AG04450 (cell line): ENCODE results near the gene KRT37. TPM values are rescaled to one million over a fixed set of nuclear protein-coding genes. Genes with fewer than 3 reads are reported as not detected.

Experiments used
- CTCF ChIA-PET: fragments of 300-600, 350-600 bp; formaldehyde crosslinking; extraction: SDS; loops from one replicate; lab custom pipeline; 2022; ENCODE audit warnings: antibody characterized with exemption, inconsistent platforms; lab: Charles Lee
- POLR2A ChIA-PET: fragments of 350-600 bp; formaldehyde crosslinking; extraction: SDS; loops from one replicate; lab custom pipeline; 2021; ENCODE audit warnings: antibody characterized with exemption, inconsistent platforms; lab: Yijun Ruan, JAX
- DNase-seq: peaks from one replicate; pipeline ENCODE4 v3.0.0-alpha.2; 2011; ENCODE audit warnings: low read depth, low spot score
- H3K27ac ChIP-seq: one replicate; pipeline ENCODE4 v1.5.1; 2012; ENCODE audit warnings: low read depth, low read length, control low read depth
- H3K27me3 ChIP-seq: one replicate; pipeline ENCODE4 v1.6.0; 2012; ENCODE audit warnings: low read length; ENCODE audit not compliant: control insufficient read depth, insufficient read depth
- H3K4me3 ChIP-seq: 2 replicates; pipeline ENCODE4 v1.5.1; 2011; ENCODE audit warnings: mild to moderate bottlenecking, low read depth, low read length, control low read depth
- H3K9me3 ChIP-seq: 2 replicates; pipeline ENCODE4 v1.5.1; 2012; ENCODE audit warnings: low read length; ENCODE audit not compliant: control insufficient read depth, insufficient read depth
- CTCF ChIP-seq: IDR thresholded peaks from 2 replicates; pipeline ENCODE4 v1.5.1; 2011; ENCODE audit warnings: low read depth, low read length, control low read depth, inconsistent platforms
- polyA plus RNA-seq: library from polyadenylated mRNA; depleted of rRNA; stranded (reverse); fragments of >200 nt; gene quantifications from 2 replicates; pipeline ENCODE4 v1.2.3, GENCODE V29; 2011

KRT37 gene
- polyA plus RNA-seq, 1 experiment, result not detected

- Histone ChIP-seq H3K27me3 (peaks cover 17% of the 10 kb centered on the region), H3K9me3 (peaks cover 6% of the 10 kb centered on the region; the same call in 1 of the 2 replicates), H3K4me3 (no peak overlapping the region), H3K27ac (no peak overlapping the region)
- CTCF ChIA-PET, result no interaction called here
- DNase-seq, result no peak
- POLR2A ChIA-PET, result no interaction called here
- no peak for TF ChIP-seq CTCF
These were observed 30.9 kb upstream of the KRT37 start for GRCh38 chr17:41455236-41455635.

GRCh38 chr17:41453066-41453465, 28.7 kb upstream of the KRT37 start:
- TF ChIP-seq CTCF, result no peak
- Histone ChIP-seq H3K27me3 (peaks cover 11% of the 10 kb centered on the region), H3K27ac (no peak overlapping the region), H3K4me3 (no peak overlapping the region), H3K9me3 (peaks cover 6% of the 10 kb centered on the region; the same call in 1 of the 2 replicates)
- CTCF ChIA-PET, result interaction anchor here (1.1 to 1.2 kb wide), 2 partner anchors 95 to 196 kb away, joined by 3 to 5 read pairs; no protein-coding TSS in a partner anchor
- no peak for DNase-seq
- POLR2A ChIA-PET, result no interaction called here

GRCh38 chr17:41452281-41452680, 27.9 kb upstream of the KRT37 start:
- Histone ChIP-seq H3K4me3 (no peak overlapping the region), H3K27ac (no peak overlapping the region), H3K27me3 (peaks cover 7% of the 10 kb centered on the region), H3K9me3 (peaks cover 6% of the 10 kb centered on the region; the same call in 1 of the 2 replicates)
- ChIA-PET CTCF (interaction anchor here (1.0 to 1.2 kb wide), 3 partner anchors 96 to 213 kb away, joined by 3 to 5 read pairs (median 3); no protein-coding TSS in a partner anchor), POLR2A (no interaction called here)
- DNase-seq, result no peak
- no peak for TF ChIP-seq CTCF

- Histone ChIP-seq H3K9me3 (peaks cover 6% of the 10 kb centered on the region; the same call in 1 of the 2 replicates), H3K27me3 (peaks cover 7% of the 10 kb centered on the region), H3K27ac (no peak overlapping the region), H3K4me3 (no peak overlapping the region)
- ChIA-PET POLR2A (no interaction called here), CTCF (interaction anchor here (1.0 kb wide), 1 partner anchor 214 kb away, joined by 3 read pairs; no protein-coding TSS in a partner anchor)
- DNase-seq, result no peak
- no peak for TF ChIP-seq CTCF
These were observed 26.9 kb upstream of the KRT37 start for GRCh38 chr17:41451154-41451728.

- DNase-seq, result no peak
- Histone ChIP-seq H3K9me3 (peaks cover 6% of the 10 kb centered on the region; the same call in 1 of the 2 replicates), H3K4me3 (no peak overlapping the region), H3K27me3 (peaks cover 11% of the 10 kb centered on the region), H3K27ac (no peak overlapping the region)
- ChIA-PET POLR2A (no interaction called here), CTCF (interaction anchor here (1.3 kb wide), 1 partner anchor 100 kb away, joined by 6 read pairs; no protein-coding TSS in a partner anchor)
- TF ChIP-seq CTCF, result no peak
These were observed 24.6 kb upstream of the KRT37 start for GRCh38 chr17:41449008-41449407.
